Ovary (tissue), 9 donors: ENCODE data around the gene RXRG. TPM values are rescaled to one million over a fixed set of nuclear protein-coding genes. Genes with fewer than 3 reads are reported as not detected.

Experiments used
- DNase-seq, 5 donors: peaks; one replicate each; pipeline ENCODE4 v3.0.0-alpha.2; 2019 to 2020
- H3K27ac ChIP-seq, 2 donors: fragments of 200-600 bp; one replicate each; pipeline versions ENCODE4 v1.5.1 to v1.8.0; 2019 to 2022
- H3K27me3 ChIP-seq: fragments of 200-600 bp; one replicate; pipeline ENCODE4 v1.8.0; 2022
- H3K36me3 ChIP-seq: fragments of 200-600 bp; sonication (generic); one replicate; pipeline ENCODE4 v1.5.1; 2019
- H3K4me1 ChIP-seq: one replicate; pipeline ENCODE4 v1.8.1; 2013; ENCODE audit warnings: mild to moderate bottlenecking, moderate library complexity; ENCODE audit not compliant: insufficient read depth
- H3K4me3 ChIP-seq: fragments of 200-600 bp; sonication (generic); one replicate; pipeline ENCODE4 v1.5.1; 2017
- H3K9me3 ChIP-seq, 2 donors: fragments of 200-600 bp in 1 of 2; sonication (generic) in 1 of 2; one replicate each; pipeline versions ENCODE4 v1.5.1 to v1.8.1; 2013 to 2019; ENCODE audit warnings: mild to moderate bottlenecking in 1 of 2, moderate library complexity in 1 of 2
- EP300 ChIP-seq: sonication (generic); formaldehyde crosslinking; IDR thresholded peaks from one replicate; pipeline ENCODE4 v1.6.1; 2017; ENCODE audit warnings: antibody characterized with exemption
- POLR2A ChIP-seq: fragments of 450-650 bp; IDR thresholded peaks from one replicate; pipeline ENCODE4 v1.6.1; 2017; ENCODE audit warnings: antibody characterized with exemption, mild to moderate bottlenecking, moderate library complexity
- WGBS, 3 donors: extraction: QIAGEN DNeasy Blood & Tissue Kit in 1 of 3; methylation state at CpG; one replicate each; pipeline versions ENCODE4 v1.1.5 to v1.1.7; 2013 to 2017; 5-methylcytosine and 5-hydroxymethylcytosine counted together
- intact Hi-C, 4 donors: fragments of 100-400 bp; cut with DNase I; formaldehyde crosslinking; loops; one replicate each; pipeline versions ENCODE4 v1.11.0 to v1.15.1; 2022 to 2023
- polyA plus RNA-seq, 2 donors: library from polyadenylated mRNA; stranded (reverse); fragments of 200-250 nt in 1 of 2; fragments of 350-450 nt in 1 of 2; fragmentation: Illumina TruSeq in 1 of 2; extraction: RNeasy Lipid Tissue Mini Kit (QIAGEN cat#74804) in 1 of 2; gene quantifications; one replicate each; pipeline ENCODE4 v1.2.3, GENCODE V29; 2013 to 2014
- total RNA-seq, 7 donors: library from RNA; depleted of rRNA in 2 of 7; stranded (reverse); fragments of >200 nt in 2 of 7; fragmentation: NEBNext Ultra II Directional in 3 of 7; extraction: Animal tissue kit (Norgen Biotek cat#: 25700) in 3 of 7; gene quantifications; one replicate each; pipeline versions ENCODE4 v1.1.0 to v1.2.4, GENCODE V29; 2016 to 2023
- TF ChIP-seq, protein P1 (sequence below), 3 donors: fragments of 450-650 bp in 2 of 3; fragments of 200-600 bp in 1 of 3; IDR thresholded peaks; one replicate each; pipeline versions ENCODE4 v1.5.1 to v1.8.0; 2016 to 2022; ENCODE audit warnings: antibody characterized with exemption in 3 of 3, mild to moderate bottlenecking in 1 of 3
- donor health status: DM: no; HTN: no; CAD: no; lungs with moderate emphysema.
- donor health status: DM: no; HTN: no; CAD: no.
- donor health status: Bipolar disorder and iron deficiency.
- donor health status: DM: yes; HTN: yes; CAD: no.
- donor health status: DM: no; HTN: no; CAD: no.
- donor health status: DM: yes; HTN: yes; CAD: no.

The RXRG gene
- total and polyA plus RNA-seq, 9 donors: 0.80 to 6.6 (median 1.8) TPM; not detected in 1

DNA sequence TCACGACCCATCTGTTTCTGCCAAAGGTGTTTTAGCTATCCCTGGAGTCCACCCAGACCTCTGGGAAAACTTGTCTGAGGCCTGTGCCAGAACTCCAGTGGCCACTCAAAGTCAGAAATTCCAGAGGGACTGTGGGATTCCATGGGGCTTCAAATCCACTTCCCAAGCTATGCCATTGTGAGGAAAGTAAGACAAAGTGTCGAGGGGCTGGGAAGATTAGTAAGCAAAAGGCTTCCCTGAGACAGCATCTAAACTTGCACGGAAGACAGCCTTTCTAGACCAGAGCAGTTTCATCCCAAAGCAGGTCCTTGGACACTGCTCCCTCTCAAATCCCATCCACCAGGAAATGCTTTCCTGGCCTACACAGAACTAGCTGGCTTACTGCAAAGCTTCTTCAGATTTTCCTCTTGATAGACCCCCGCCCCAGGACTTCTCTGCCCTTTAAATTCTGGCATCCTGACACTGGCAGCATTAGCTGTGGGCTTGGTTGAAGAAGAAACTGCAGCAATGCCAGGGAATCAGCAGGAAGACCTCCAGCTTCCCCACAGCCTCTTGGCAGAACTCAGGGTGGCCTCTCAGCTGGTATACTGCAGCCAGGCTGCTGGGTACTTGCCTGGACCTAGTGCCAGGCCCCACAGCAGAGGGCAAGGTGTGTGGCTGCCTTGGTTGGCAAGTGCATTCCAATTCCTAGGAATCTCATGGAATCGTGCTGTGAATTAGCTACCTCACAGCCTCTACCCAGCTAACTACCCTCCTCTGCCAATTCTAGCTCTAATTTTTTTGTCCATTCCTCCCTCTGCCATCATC is 61.1 kb downstream of the RXRG start:
- no peaks in the 10 kb centered on the region for H3K9me3 ChIP-seq
- 69 to 77% (median 71%) methylated on average over 5 of the region's 5 CpGs for WGBS, 3 donors
- H3K4me1 ChIP-seq: peaks cover 2% of the 10 kb centered on the region
- intact Hi-C loops: no loop called here
- H3K4me3 ChIP-seq: no peak overlapping the region
- no peaks in the 10 kb centered on the region for H3K27me3 ChIP-seq
- no peak for DNase-seq
- H3K36me3 ChIP-seq: no peaks in the 10 kb centered on the region
- H3K27ac ChIP-seq: no peak overlapping the region
- TF ChIP-seq POLR2A (no peak), EP300 (no peak)
- TF ChIP-seq, protein P1, sequence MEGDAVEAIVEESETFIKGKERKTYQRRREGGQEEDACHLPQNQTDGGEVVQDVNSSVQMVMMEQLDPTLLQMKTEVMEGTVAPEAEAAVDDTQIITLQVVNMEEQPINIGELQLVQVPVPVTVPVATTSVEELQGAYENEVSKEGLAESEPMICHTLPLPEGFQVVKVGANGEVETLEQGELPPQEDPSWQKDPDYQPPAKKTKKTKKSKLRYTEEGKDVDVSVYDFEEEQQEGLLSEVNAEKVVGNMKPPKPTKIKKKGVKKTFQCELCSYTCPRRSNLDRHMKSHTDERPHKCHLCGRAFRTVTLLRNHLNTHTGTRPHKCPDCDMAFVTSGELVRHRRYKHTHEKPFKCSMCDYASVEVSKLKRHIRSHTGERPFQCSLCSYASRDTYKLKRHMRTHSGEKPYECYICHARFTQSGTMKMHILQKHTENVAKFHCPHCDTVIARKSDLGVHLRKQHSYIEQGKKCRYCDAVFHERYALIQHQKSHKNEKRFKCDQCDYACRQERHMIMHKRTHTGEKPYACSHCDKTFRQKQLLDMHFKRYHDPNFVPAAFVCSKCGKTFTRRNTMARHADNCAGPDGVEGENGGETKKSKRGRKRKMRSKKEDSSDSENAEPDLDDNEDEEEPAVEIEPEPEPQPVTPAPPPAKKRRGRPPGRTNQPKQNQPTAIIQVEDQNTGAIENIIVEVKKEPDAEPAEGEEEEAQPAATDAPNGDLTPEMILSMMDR (IDR thresholded peaks at IDR 0.05): no peak

DNA sequence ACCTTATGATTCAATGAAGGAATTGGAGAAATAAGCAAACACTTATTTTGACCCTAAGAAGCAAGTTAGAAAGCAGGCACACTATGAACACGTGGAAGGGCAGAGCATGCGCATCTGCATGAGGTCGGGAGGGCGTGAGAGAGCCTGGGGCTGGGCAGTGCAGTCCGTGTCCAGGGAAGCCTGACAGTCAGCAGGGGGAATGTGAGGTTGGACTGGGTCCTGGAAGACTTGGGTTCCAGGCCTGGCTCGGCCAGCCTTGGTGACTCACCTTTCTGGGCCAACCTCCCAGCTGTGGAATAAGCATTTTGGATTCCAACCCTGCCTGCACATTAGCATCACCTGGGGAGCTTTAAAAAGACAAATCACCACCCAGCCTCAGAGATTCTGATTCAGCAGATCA is 61.9 kb downstream of the RXRG start:
- Histone ChIP-seq H3K9me3 (no peaks in the 10 kb centered on the region), H3K4me3 (no peak overlapping the region), H3K36me3 (no peaks in the 10 kb centered on the region), H3K4me1 (peaks cover 2% of the 10 kb centered on the region), H3K27ac (no peak overlapping the region), H3K27me3 (no peaks in the 10 kb centered on the region)
- peak; percentile 41 to 61 (median 50) for DNase-seq
- TF ChIP-seq, protein P1 (IDR thresholded peaks at IDR 0.05): no peak
- no peak for TF ChIP-seq POLR2A
- intact Hi-C loops: no loop called here
- WGBS, 3 donors: 29 to 48% (median 40%) methylated on average over 6 of the region's 6 CpGs

DNA sequence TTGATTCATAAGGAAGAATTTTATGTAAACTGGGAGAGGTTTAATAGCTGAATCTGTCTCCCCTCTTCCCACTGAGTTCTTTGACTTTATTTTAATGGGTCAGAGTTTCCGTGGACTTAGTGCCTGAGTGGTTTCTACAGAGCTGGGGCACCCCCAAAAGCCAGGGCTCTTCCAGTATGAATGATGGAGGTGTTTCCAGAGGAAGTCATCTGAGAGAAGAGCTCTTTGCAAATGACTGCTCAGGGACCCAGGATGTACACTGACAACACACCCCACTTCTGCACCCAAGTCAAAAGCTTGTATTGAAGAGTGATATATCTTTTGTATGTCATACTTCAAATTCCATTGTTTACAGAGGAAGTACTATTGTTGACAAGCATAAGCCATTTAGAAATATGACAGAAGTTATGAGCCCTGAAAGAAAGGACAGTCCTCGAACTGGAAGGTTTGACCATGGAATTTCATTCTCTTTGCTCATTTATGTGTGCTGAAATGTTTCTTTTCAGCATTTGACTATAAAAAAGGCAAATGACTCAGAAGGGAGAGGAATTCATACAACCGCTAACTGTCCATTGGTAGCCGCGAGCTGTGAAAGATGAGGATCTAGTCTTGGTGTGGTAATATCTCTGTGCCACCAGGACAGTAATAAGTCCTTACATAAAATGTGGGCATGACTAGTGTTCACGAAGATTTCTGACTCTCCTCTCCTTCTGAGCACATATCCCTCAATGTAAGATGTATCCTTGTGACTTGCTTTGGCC is 63.0 kb downstream of the RXRG start:
- no peak for DNase-seq
- no peak for TF ChIP-seq EP300
- TF ChIP-seq POLR2A: no peak
- TF ChIP-seq, protein P1 (IDR thresholded peaks at IDR 0.05): no peak
- H3K4me1 ChIP-seq: peaks cover 2% of the 10 kb centered on the region
- H3K36me3 ChIP-seq: no peaks in the 10 kb centered on the region
- 75 to 93% (median 91%) methylated on average over 6 of the region's 6 CpGs for WGBS, 3 donors
- intact Hi-C loops: no loop called here
- H3K27me3 ChIP-seq: no peaks in the 10 kb centered on the region
- no peak overlapping the region for H3K4me3 ChIP-seq
- H3K9me3 ChIP-seq: no peaks in the 10 kb centered on the region
- H3K27ac ChIP-seq: no peak overlapping the region

DNA sequence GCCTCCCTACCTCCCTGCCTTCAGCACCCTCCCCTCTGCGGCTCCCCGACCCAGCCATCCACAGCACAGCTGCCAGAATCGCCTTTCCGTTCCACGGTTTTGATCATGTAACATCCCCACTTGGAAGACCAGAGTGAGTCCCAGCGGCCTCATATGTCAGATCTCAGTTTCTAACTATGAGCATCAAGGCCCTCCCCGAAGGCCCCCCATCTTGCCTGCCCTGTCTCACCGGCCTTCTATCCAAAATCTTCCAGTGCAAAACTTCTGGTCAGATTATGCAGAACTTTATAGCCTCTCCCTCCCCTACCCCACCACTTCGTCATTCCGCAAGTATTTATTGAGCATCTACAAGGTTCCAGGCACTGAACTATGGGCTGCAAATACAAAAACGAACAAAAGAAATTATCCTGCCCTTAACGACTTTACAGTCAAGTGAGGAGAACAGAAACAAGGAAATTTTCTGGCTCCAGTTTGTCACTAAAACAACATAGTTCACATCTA is 68.1 kb downstream of the RXRG start:
- Histone ChIP-seq H3K9me3 (no peaks in the 10 kb centered on the region), H3K36me3 (no peaks in the 10 kb centered on the region), H3K4me3 (peak overlapping the region; percentile 45), H3K27me3 (no peaks in the 10 kb centered on the region), H3K27ac (peak overlapping the region; percentile 61 to 82), H3K4me1 (peaks cover 2% of the 10 kb centered on the region)
- intact Hi-C loops: no loop called here
- TF ChIP-seq POLR2A (no peak), EP300 (no peak)
- TF ChIP-seq, protein P1 (IDR thresholded peaks at IDR 0.05): no peak
- DNase-seq: no peak
- WGBS, 3 donors: 21 to 23% (median 22%) methylated on average over 12 of the region's 12 CpGs
